GM13977 (cell line): Measurements from ENCODE around the gene TLR5.

Source experiments
- DNase-seq: peaks from one replicate; pipeline ENCODE4 v3.0.0; 2012; ENCODE audit warnings: low spot score
- CTCF ChIP-seq: IDR thresholded peaks from 2 replicates; pipeline ENCODE4 v1.5.1; 2012; ENCODE audit warnings: mild to moderate bottlenecking, control low read depth; ENCODE audit not compliant: insufficient read depth; ENCODE audit errors: extremely low read depth, missing control alignments
- in situ Hi-C: fragments of 300-500 bp; cut with MboI; formaldehyde crosslinking; loops from one replicate; pipeline ENCODE4 v1.12.0; 2022; ENCODE audit warnings: low sequenced_read_pairs, low pct_unique_long_range_greater_than_20kb, mixed read lengths, inconsistent platforms; ENCODE audit not compliant: unreplicated experiment

Gene TLR5

GRCh38 chr1:223143537-223144248 is 645 bp upstream of the TLR5 start:
- DNase-seq, result peak; percentile 63

GRCh38 chr1:223142269-223142668 is 779 bp downstream of the TLR5 start:
- no peak for DNase-seq
- in situ Hi-C loops, result no loop called here
- no peak for TF ChIP-seq CTCF

More at GRCh38 chr1:223143537-223144248, 645 bp upstream of the TLR5 start:
- no peak for TF ChIP-seq CTCF
- in situ Hi-C loops, result no loop called here

- TF ChIP-seq CTCF, result no peak
- in situ Hi-C loops, result no loop called here
- DNase-seq, result no peak
Observed at GRCh38 chr1:223140611-223141405, 2.2 kb downstream of the TLR5 start.

GRCh38 chr1:223137455-223138085 is 5.5 kb downstream of the TLR5 start:
- no peak for TF ChIP-seq CTCF
- DNase-seq, result no peak

DNA sequence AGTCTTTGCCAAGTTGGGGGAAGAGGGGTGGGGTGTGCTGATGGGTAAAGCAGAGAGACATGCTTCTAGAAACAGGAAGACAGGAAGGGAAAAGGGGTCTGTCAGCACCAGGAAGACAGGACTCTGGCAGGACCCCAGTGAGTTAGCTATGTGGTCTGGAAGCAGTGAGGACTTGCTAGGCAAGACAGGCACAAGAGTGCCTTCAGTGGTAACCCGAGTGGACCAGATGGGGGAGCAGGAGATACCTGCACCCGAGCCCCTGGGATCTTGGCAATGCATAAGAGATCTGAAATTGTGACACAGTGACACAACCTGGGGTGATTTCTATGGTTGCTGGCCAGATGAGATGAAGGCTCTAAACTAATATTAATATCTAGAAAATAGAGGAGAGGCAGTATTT is 7.0 kb downstream of the TLR5 start:
- DNase-seq, result no peak
- in situ Hi-C loops, result no loop called here
- TF ChIP-seq CTCF, result no peak

More at GRCh38 chr1:223137455-223138085, 5.5 kb downstream of the TLR5 start:
- in situ Hi-C loops, result no loop called here

DNA sequence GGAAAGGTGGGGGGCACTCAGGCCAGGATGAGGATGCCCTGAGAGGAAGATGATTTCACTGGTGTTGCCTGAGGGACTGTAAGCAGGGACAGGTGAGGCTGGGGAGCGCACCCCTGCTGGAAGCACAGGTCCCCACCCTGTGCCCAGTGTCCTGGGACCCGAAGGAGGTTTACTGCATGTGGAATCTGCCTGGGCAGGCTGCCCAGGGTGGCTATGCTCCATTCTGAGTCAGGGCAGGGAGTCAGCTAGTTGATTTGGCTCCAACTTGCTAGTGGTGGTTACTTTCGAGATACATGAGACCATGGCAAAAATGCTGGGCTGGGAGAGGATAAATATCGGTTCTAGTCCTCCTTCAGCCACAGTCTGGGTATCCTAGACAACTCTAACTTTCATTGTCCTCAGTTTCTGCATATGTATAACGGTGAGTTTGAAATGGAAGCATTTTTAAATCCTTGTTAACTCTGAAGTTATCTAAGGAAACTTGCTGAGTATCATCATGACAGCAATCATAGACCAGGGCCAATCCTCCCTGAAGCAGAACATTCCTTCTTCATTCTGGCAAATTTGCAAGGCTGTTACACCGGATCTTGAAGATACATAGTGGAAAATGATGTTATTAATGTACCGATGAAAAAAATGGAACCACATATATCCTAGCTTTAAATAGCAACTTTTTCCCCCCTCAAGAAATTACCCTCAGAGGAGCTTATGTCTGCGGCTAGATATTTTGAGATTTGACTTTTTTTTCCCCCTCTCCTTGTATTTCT is 7.7 kb downstream of the TLR5 start:
- no peak for TF ChIP-seq CTCF
- no peak for DNase-seq
- in situ Hi-C loops, result no loop called here
